ENCODE data around the gene C11orf42. TPM values are rescaled to one million over a fixed set of nuclear protein-coding genes. Genes with fewer than 3 reads are reported as not detected.

Gene C11orf42
- total RNA-seq, 4 donors from 2014 or later, result not detected

- no peak for DNase-seq
- TF ChIP-seq CTCF (IDR thresholded peaks at IDR 0.05) (no peak), POLR2A (IDR thresholded peaks at IDR 0.05) (no peak)
- intact Hi-C loops (cut with DNase I; ENCODE audit: low total_unique reads), result no loop called here
Observed at GRCh38 chr11:6201481-6201880, 3.9 kb upstream of the C11orf42 start.

GRCh38 chr11:6202041-6202440, 3.3 kb upstream of the C11orf42 start:
- intact Hi-C loops (cut with DNase I; ENCODE audit: low total_unique reads), result no loop called here
- Histone ChIP-seq H3K4me3 (no peak overlapping the region), H3K9me3 (no peaks in the 10 kb centered on the region), H3K4me1 (no peaks in the 10 kb centered on the region), H3K36me3 (no peaks in the 10 kb centered on the region), H3K27ac (no peak overlapping the region), H3K27me3 (no peaks in the 10 kb centered on the region)
- no peak for DNase-seq
- TF ChIP-seq POLR2A (IDR thresholded peaks at IDR 0.05) (no peak), CTCF (IDR thresholded peaks at IDR 0.05) (no peak)

More at GRCh38 chr11:6201481-6201880, 3.9 kb upstream of the C11orf42 start:
- Histone ChIP-seq H3K36me3 (no peaks in the 10 kb centered on the region), H3K9me3 (no peaks in the 10 kb centered on the region), H3K4me3 (no peak overlapping the region), H3K27ac (no peak overlapping the region), H3K4me1 (no peaks in the 10 kb centered on the region), H3K27me3 (no peaks in the 10 kb centered on the region)

- intact Hi-C loops (cut with DNase I; ENCODE audit: low total_unique reads), result no loop called here
- no peaks in the 10 kb centered on the region for H3K27me3 ChIP-seq
- no peaks in the 10 kb centered on the region for H3K9me3 ChIP-seq
- no peak overlapping the region for H3K27ac ChIP-seq
- no peaks in the 10 kb centered on the region for H3K36me3 ChIP-seq
- DNase-seq, result no peak
- no peaks in the 10 kb centered on the region for H3K4me1 ChIP-seq
- no peak overlapping the region for H3K4me3 ChIP-seq
- TF ChIP-seq CTCF (IDR thresholded peaks at IDR 0.05) (no peak), POLR2A (IDR thresholded peaks at IDR 0.05) (no peak)
Observed at GRCh38 chr11:6203327-6203726, 2.0 kb upstream of the C11orf42 start.

GRCh38 chr11:6204706-6205105, 651 bp upstream of the C11orf42 start:
- intact Hi-C loops (cut with DNase I; ENCODE audit: low total_unique reads), result no loop called here
- Histone ChIP-seq H3K4me3 (no peak overlapping the region), H3K4me1 (no peaks in the 10 kb centered on the region), H3K9me3 (no peaks in the 10 kb centered on the region), H3K27me3 (no peaks in the 10 kb centered on the region), H3K36me3 (no peaks in the 10 kb centered on the region), H3K27ac (no peak overlapping the region)
- no peak for TF ChIP-seq POLR2A (IDR thresholded peaks at IDR 0.05)
- no peak for TF ChIP-seq CTCF (IDR thresholded peaks at IDR 0.05)
- DNase-seq, result no peak

GRCh38 chr11:6206456-6207180, 1.3 kb downstream of the C11orf42 start:
- TF ChIP-seq POLR2A (IDR thresholded peaks at IDR 0.05), result no peak
- TF ChIP-seq CTCF (IDR thresholded peaks at IDR 0.05), result no peak
- intact Hi-C loops (cut with DNase I; ENCODE audit: low total_unique reads), result no loop called here
- Histone ChIP-seq H3K27ac (no peak overlapping the region), H3K4me1 (no peaks in the 10 kb centered on the region), H3K4me3 (no peak overlapping the region), H3K9me3 (no peaks in the 10 kb centered on the region), H3K27me3 (no peaks in the 10 kb centered on the region), H3K36me3 (no peaks in the 10 kb centered on the region)
- no peak for DNase-seq
